HG02840 (cell line): ENCODE measurements around the gene C16orf95.

Experiments used
- ATAC-seq: cut with Tn5 transposase; IDR thresholded peaks from one replicate; pipeline ENCODE4 v1.9.1; 2021; ENCODE audit warnings: mild to moderate bottlenecking, moderate library complexity, moderate number of reproducible peaks; ENCODE audit not compliant: unreplicated experiment, low FRiP score

C16orf95 gene

GRCh38 chr16:87333581-87334331, 16.6 kb upstream of the C16orf95 start:
- no peak for ATAC-seq

GRCh38 chr16:87333101-87333500, 15.9 kb upstream of the C16orf95 start:
- ATAC-seq, result no peak

- no peak for ATAC-seq
Measured at GRCh38 chr16:87332150-87332549, 15.0 kb upstream of the C16orf95 start.

- ATAC-seq, result no peak
Measured at GRCh38 chr16:87331241-87331801, 14.1 kb upstream of the C16orf95 start.

GRCh38 chr16:87330646-87331045, 13.5 kb upstream of the C16orf95 start:
- no peak for ATAC-seq

GRCh38 chr16:87330257-87330624, 13.0 kb upstream of the C16orf95 start:
- no peak for ATAC-seq

- ATAC-seq, result no peak
Measured at GRCh38 chr16:87329436-87330256, 12.5 kb upstream of the C16orf95 start.

- ATAC-seq, result no peak
Measured at GRCh38 chr16:87328846-87329245, 11.7 kb upstream of the C16orf95 start.

- no peak for ATAC-seq
Measured at GRCh38 chr16:87327798-87328495, 10.8 kb upstream of the C16orf95 start.

- ATAC-seq, result no peak
Measured at GRCh38 chr16:87326151-87326571, 9.0 kb upstream of the C16orf95 start.

GRCh38 chr16:87325423-87325858, 8.2 kb upstream of the C16orf95 start:
- no peak for ATAC-seq

GRCh38 chr16:87324411-87325275, 7.5 kb upstream of the C16orf95 start:
- no peak for ATAC-seq

- ATAC-seq, result no peak
Measured at GRCh38 chr16:87323727-87324410, 6.7 kb upstream of the C16orf95 start.

GRCh38 chr16:87322833-87323726, 5.9 kb upstream of the C16orf95 start:
- no peak for ATAC-seq

- no peak for ATAC-seq
Measured at GRCh38 chr16:87322360-87322759, 5.2 kb upstream of the C16orf95 start.

- ATAC-seq, result no peak
Measured at GRCh38 chr16:87321336-87322107, 4.3 kb upstream of the C16orf95 start.

- ATAC-seq, result no peak
Measured at GRCh38 chr16:87320510-87321227, 3.5 kb upstream of the C16orf95 start.
